ENCODE measurements around the gene FMNL3. TPM values are rescaled to one million over a fixed set of nuclear protein-coding genes. Genes with fewer than 3 reads are reported as not detected.
A peak's percentile ranks its signal among the peaks of the same experiment; 100 is the strongest.

Gene FMNL3
- polyA plus RNA-seq, 1 of the 3 experiments (the other 2 are of a cell fraction) = 10.2 TPM

DNA sequence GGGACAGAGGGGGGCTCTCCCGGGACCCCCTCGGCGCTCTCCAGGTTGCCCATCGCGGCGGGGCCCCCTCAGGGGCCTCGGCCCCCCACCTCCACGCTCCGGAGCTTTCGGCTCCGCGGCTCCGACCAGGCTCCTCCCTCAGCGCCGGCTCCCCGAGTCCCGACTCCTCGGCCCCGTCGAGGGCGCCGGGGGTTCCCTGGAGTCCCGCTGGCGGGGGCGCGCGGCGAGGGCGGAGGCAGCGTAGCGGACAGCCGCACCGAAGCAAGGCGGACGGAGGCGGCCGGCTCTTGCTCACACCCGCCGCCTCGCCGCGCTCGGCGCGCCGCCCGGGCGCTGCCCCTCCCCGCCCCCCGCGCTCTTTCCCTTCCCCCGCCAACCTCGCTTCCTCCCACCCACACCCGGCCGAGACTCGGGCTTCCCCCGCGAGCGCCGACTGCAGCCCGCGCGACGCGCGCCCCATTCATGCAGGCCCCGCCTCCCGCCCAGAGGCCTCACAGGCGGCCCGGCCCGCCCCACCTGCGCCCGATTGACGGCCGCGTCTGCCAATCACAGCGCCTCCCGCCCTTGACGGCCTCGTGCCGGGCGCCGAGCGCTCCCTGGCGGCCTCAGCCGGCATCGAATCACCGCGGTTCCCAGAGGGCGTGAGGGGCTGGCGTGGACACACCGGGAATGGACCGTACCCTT lies at the start of gene FMNL3 (continued):
- no peak for TF ChIP-seq MEF2A (IDR thresholded peaks at IDR 0.05; ENCODE audit: borderline replicate concordance, low read depth)
- TF ChIP-seq, protein P1, sequence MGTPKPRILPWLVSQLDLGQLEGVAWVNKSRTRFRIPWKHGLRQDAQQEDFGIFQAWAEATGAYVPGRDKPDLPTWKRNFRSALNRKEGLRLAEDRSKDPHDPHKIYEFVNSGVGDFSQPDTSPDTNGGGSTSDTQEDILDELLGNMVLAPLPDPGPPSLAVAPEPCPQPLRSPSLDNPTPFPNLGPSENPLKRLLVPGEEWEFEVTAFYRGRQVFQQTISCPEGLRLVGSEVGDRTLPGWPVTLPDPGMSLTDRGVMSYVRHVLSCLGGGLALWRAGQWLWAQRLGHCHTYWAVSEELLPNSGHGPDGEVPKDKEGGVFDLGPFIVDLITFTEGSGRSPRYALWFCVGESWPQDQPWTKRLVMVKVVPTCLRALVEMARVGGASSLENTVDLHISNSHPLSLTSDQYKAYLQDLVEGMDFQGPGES (IDR thresholded peaks at IDR 0.05; ENCODE audit: low read depth, low read length) = peak; percentile 71

GRCh38 chr12:49750996-49751393 lies 43.8 kb upstream of the FMNL3 start:
- Histone ChIP-seq H3K4me2 (no peak overlapping the region), H3F3A (replicated peaks; ENCODE audit: insufficient read depth) (peaks cover 26% of the 10 kb centered on the region), H3K4me3 (ENCODE audit: low read depth in 2 of 2, low read length in 1 of 2) (no peak overlapping the region), H3K27ac (ENCODE audit: low read depth in 2 of 2, low read length in 1 of 2) (no peak overlapping the region), H3K36me3 (replicated peaks in 1 of 2; ENCODE audit: control insufficient read depth in 1 of 2, insufficient read depth in 2 of 2, low read length in 1 of 2) (peaks cover 45 to 56% of the 10 kb centered on the region in 2 experiments), H3K9ac (no peak overlapping the region), H4K20me1 (ENCODE audit: insufficient read depth) (peaks cover 96% of the 10 kb centered on the region), H3K9me3 (no peaks in the 10 kb centered on the region), H3K9me2 (no peaks in the 10 kb centered on the region), H3K27me3 (ENCODE audit: insufficient read depth) (no peaks in the 10 kb centered on the region), H3K79me2 (ENCODE audit: insufficient read depth) (peaks cover 98% of the 10 kb centered on the region), H3K4me1 (ENCODE audit: control insufficient read depth in 1 of 2, insufficient read depth in 2 of 2, low read depth in 1 of 2, low read length in 1 of 2) (peaks cover 2 to 11% of the 10 kb centered on the region in 2 experiments; a peak in 2 of 4 replicates), H2AFZ (ENCODE audit: low read depth) (no peak overlapping the region)
- 84% methylated on average over 1 of the region's 1 CpG for WGBS (ENCODE audit: low lambda C conversion rate)
- no peak for DNase-seq
- ChIA-PET CTCF (no interaction called here), POLR2A (no interaction called here)
- TF ChIP-seq NRF1 (IDR thresholded peaks at IDR 0.05; ENCODE audit: low read depth, low read length) (no peak), PBX3 (IDR thresholded peaks at IDR 0.05) (no peak), ELF1 (IDR thresholded peaks at IDR 0.05) (no peak), GATA2 (CRISPR knock-in tag; IDR thresholded peaks at IDR 0.05) (no peak), FOXM1 (IDR thresholded peaks at IDR 0.05; ENCODE audit: low read depth) (no peak), TCF12 (IDR thresholded peaks at IDR 0.05) (no peak), USF2 (IDR thresholded peaks at IDR 0.05; ENCODE audit: borderline replicate concordance, low read depth, low read length) (no peak), SMC3 (IDR thresholded peaks at IDR 0.05; ENCODE audit: low read depth, low read length) (no peak), EP300 (IDR thresholded peaks at IDR 0.05; ENCODE audit: borderline replicate concordance in 1 of 2, low read depth in 1 of 2, low read length in 1 of 2) (no peak), RCOR1 (IDR thresholded peaks at IDR 0.05; ENCODE audit: low read length) (no peak), GABPA (IDR thresholded peaks at IDR 0.05; ENCODE audit: low read depth) (no peak)
- TF ChIP-seq, protein P2, sequence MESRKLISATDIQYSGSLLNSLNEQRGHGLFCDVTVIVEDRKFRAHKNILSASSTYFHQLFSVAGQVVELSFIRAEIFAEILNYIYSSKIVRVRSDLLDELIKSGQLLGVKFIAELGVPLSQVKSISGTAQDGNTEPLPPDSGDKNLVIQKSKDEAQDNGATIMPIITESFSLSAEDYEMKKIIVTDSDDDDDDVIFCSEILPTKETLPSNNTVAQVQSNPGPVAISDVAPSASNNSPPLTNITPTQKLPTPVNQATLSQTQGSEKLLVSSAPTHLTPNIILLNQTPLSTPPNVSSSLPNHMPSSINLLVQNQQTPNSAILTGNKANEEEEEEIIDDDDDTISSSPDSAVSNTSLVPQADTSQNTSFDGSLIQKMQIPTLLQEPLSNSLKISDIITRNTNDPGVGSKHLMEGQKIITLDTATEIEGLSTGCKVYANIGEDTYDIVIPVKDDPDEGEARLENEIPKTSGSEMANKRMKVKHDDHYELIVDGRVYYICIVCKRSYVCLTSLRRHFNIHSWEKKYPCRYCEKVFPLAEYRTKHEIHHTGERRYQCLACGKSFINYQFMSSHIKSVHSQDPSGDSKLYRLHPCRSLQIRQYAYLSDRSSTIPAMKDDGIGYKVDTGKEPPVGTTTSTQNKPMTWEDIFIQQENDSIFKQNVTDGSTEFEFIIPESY (IDR thresholded peaks at IDR 0.05; ENCODE audit: borderline replicate concordance, low read depth) = no peak
- TF ChIP-seq, protein P1 (IDR thresholded peaks at IDR 0.05; ENCODE audit: low read depth, low read length) = no peak
